Hypothalamus (tissue), 51 donors: Measurements from ENCODE around the gene PRDM16.

Source experiments
- DNase-seq, 51 donors: peaks; one replicate each; lab custom pipeline; 2025; lab: John Stamatoyannopoulos, UW

Gene PRDM16

GRCh38 chr1:3190256-3191041 is 121.4 kb downstream of the PRDM16 start:
- no peak for DNase-seq

GRCh38 chr1:3192361-3192760 is 123.4 kb downstream of the PRDM16 start:
- no peak for DNase-seq

- DNase-seq, result no peak
Observed at GRCh38 chr1:3192825-3193224, 123.8 kb downstream of the PRDM16 start.

GRCh38 chr1:3193811-3194210 is 124.8 kb downstream of the PRDM16 start:
- DNase-seq, result no peak

- no peak for DNase-seq
Observed at GRCh38 chr1:3194760-3195479, 125.9 kb downstream of the PRDM16 start.

GRCh38 chr1:3195480-3195815 is 126.4 kb downstream of the PRDM16 start:
- DNase-seq, result no peak

- DNase-seq, result no peak
Observed at GRCh38 chr1:3195966-3196515, 127.0 kb downstream of the PRDM16 start.

GRCh38 chr1:3196577-3197245 is 127.7 kb downstream of the PRDM16 start:
- no peak for DNase-seq

GRCh38 chr1:3197781-3198316 is 128.8 kb downstream of the PRDM16 start:
- no peak for DNase-seq

GRCh38 chr1:3198371-3199271 is 129.6 kb downstream of the PRDM16 start:
- no peak for DNase-seq

GRCh38 chr1:3204725-3205124 is 135.7 kb downstream of the PRDM16 start:
- no peak for DNase-seq

- no peak for DNase-seq
Observed at GRCh38 chr1:3205815-3206214, 136.8 kb downstream of the PRDM16 start.

GRCh38 chr1:3206696-3207095 is 137.7 kb downstream of the PRDM16 start:
- no peak for DNase-seq

- DNase-seq, result no peak
Observed at GRCh38 chr1:3207217-3207848, 138.3 kb downstream of the PRDM16 start.

- DNase-seq, result no peak
Observed at GRCh38 chr1:3208819-3209200, 139.8 kb downstream of the PRDM16 start.

GRCh38 chr1:3209201-3209600 is 140.2 kb downstream of the PRDM16 start:
- DNase-seq, result no peak

- peak in 34 of 51 donors; percentile 11 to 77 (median 50) for DNase-seq
Observed at GRCh38 chr1:3211582-3212375, 142.8 kb downstream of the PRDM16 start.

- DNase-seq, result no peak
Observed at GRCh38 chr1:3212453-3213355, 143.7 kb downstream of the PRDM16 start.
